GM21723 (cell line): ENCODE measurements around the gene PPIP5K1.
"Not testable (repeated sequence)": the region's sequence is repeated elsewhere in the genome, so short reads cannot be mapped to it uniquely, and the experiment has no call there.

ENCODE experiments used
- ATAC-seq: cut with Tn5 transposase; IDR thresholded peaks from one replicate; pipeline ENCODE4 v1.9.1; 2021; ENCODE audit warnings: mild to moderate bottlenecking, moderate library complexity; ENCODE audit not compliant: unreplicated experiment

Gene PPIP5K1

DNA sequence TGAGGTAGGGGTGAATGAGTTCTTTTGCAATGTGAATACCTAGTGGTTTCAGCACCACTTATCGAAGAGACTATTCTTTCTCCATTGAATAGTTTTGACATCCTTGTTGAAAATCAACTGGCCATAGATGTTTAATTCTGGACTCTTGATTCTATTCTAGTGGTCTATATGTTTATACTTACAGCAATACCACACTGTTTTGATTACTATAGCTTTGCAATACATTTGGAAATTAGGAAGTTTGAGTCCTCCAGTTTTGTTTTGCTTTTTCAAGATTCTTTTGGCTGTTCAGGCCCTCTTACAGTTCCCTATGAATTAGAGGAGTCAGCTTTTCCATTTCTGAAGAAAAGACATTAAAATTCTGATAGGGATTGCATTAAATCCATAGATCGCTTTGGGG, 42.5 kb downstream of the PPIP5K1 start:
- ATAC-seq = no peak

- ATAC-seq = no peak
Measured at GRCh38 chr15:43545426-43545825, 44.6 kb downstream of the PPIP5K1 start.

GRCh38 chr15:43544266-43544665, 45.7 kb downstream of the PPIP5K1 start:
- ATAC-seq = no peak

DNA sequence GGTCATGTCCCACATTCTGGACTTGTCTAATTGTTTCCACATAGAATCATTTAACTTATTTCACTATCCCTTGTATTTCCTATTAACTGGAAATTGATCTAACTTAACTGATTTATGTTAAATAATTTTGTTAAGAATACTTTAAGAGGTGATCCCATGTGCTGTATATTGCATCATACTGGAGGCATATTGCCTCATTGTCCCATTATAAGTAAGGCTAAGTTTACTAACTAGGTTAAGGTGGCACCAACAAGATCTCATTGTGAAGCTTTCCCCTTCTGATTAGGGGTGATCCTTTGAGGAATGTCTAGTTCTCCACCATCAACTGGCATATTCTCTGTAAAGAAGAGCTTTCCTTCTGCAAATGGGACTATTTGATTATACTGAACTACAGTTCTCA, 48.2 kb downstream of the PPIP5K1 start:
- ATAC-seq = no peak

GRCh38 chr15:43538091-43538490, 51.9 kb downstream of the PPIP5K1 start:
- no peak for ATAC-seq

DNA sequence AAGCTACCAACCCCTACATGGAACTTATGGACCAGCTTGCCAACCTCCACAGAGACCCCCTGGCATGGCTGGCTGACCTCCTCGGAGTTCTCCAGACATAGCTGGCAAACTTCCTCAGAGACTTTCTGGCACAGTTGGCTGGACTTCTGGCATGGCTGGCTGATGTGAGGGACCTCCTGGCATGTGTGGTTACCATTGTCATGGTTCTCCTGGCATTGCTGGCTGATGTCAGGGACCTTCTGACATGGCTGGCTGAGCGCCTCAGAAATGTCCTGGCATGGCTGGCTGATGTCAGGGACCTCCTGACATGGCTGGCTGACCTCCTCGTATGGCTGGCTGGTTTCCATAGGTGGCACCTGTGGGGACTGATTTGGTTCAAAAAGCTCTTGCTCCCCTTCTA, 55.1 kb downstream of the PPIP5K1 start:
- no peak for ATAC-seq

GRCh38 chr15:43532826-43533225, 57.2 kb downstream of the PPIP5K1 start:
- not testable (repeated sequence) for ATAC-seq

DNA sequence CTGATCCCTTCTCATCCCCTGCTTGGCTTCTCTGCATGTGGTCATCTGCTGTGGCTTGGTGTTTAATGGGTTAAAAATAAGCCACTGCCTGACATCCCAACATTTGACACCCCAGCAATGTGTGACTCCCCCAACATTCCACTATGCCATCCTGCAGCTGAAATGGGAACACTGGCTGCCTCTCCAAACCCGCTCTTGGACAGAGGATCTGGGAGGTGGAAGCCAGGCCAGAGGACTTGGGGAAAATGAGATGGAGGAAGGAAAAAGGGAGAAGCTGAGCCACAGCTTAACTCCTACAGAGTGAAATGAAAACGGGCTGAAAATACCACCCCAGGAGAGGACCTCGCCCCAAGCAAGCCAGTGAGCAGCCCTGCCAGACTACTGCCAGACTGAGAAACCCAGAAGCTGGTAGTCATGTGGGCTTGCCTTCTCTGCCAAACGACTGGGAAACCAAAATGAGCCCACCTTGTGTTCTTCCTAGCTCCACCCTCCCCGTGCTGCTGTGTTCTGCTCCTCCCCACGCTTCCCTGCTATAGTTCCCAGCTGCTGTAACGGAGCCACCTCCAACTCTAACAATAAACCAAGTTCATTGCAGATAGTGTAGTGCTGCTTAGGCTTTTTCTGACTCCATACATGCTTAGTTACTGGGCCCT, 58.9 kb downstream of the PPIP5K1 start:
- ATAC-seq = no peak

GRCh38 chr15:43529587-43530345, 60.2 kb downstream of the PPIP5K1 start:
- ATAC-seq = no peak

DNA sequence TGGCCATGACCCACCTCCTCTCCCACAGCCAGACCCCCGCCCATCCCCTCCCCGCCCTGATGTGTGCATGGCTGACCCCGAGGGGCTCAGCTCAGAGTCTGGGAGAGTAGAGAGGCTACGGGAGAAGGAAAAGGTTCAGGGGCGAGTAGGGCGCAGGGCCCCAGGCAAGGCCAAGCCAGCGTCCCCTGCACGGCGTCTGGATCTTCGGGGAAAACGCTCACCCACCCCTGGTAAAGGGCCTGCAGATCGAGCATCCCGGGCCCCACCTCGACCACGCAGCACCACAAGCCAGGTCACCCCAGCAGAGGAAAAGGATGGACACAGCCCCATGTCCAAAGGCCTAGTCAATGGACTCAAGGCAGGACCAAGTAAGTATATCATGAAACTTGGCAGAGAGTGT, 60.9 kb downstream of the PPIP5K1 start:
- no peak for ATAC-seq

- ATAC-seq = no peak
Measured at GRCh38 chr15:43528542-43529007, 61.4 kb downstream of the PPIP5K1 start.

- no peak for ATAC-seq
Measured at GRCh38 chr15:43527802-43528541, 62.0 kb downstream of the PPIP5K1 start.

DNA sequence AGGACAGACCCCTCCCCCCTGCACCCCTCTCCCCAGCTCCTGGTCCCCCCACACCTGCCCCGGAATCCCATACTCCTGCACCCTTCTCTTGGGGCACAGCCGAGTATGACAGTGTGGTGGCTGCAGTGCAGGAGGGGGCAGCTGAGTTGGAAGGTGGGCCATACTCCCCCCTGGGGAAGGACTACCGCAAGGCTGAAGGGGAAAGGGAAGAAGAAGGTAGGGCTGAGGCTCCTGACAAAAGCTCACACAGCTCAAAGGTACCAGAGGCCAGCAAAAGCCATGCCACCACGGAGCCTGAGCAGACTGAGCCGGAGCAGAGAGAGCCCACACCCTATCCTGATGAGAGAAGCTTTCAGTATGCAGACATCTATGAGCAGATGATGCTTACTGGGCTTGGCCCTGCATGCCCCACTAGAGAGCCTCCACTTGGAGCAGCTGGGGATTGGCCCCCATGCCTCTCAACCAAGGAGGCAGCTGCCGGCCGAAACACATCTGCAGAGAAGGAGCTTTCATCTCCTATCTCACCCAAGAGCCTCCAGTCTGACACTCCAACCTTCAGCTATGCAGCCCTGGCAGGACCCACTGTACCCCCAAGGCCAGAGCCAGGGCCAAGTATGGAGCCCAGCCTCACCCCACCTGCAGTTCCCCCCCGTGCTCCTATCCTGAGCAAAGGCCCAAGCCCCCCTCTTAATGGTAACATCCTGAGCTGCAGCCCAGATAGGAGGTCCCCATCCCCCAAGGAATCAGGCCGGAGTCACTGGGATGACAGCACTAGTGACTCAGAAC, 62.8 kb downstream of the PPIP5K1 start:
- ATAC-seq = no peak

- no peak for ATAC-seq
Measured at GRCh38 chr15:43526261-43526930, 63.6 kb downstream of the PPIP5K1 start.

DNA sequence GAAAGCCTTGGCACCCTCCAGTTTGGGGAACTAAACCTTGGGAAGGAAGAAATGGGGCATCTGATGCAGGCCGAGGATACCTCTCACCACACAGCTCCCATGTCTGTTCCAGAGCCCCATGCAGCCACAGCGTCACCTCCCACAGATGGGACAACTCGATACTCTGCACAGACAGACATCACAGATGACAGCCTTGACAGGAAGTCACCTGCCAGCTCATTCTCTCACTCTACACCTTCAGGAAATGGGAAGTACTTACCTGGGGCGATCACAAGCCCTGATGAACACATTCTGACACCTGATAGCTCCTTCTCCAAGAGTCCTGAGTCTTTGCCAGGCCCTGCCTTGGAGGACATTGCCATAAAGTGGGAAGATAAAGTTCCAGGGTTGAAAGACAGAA, 64.9 kb downstream of the PPIP5K1 start:
- no peak for ATAC-seq

GRCh38 chr15:43524254-43524845, 65.7 kb downstream of the PPIP5K1 start:
- ATAC-seq = no peak

DNA sequence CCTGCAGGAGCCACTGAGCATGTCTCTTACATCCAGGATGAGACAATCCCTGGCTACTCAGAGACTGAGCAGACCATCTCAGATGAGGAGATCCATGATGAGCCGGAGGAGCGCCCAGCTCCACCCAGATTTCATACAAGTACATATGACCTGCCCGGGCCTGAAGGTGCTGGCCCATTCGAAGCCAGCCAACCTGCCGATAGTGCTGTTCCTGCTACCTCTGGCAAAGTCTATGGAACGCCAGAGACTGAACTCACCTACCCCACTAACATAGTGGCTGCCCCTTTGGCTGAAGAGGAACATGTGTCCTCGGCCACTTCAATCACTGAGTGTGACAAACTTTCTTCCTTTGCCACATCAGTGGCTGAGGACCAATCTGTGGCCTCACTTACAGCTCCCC, 66.4 kb downstream of the PPIP5K1 start:
- ATAC-seq = no peak

- no peak for ATAC-seq
Measured at GRCh38 chr15:43522247-43522646, 67.8 kb downstream of the PPIP5K1 start.

DNA sequence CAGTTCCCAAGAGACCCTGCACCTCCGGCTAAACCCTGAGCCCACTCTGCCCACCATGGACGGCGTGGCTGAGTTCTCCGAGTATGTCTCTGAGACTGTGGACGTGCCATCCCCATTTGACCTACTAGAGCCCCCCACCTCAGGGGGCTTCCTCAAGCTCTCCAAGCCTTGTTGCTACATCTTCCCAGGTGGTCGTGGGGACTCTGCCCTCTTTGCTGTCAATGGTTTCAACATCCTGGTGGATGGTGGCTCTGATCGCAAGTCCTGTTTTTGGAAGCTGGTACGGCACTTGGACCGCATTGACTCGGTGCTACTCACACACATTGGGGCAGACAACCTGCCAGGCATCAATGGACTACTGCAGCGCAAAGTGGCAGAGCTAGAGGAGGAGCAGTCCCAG, 68.6 kb downstream of the PPIP5K1 start:
- ATAC-seq = no peak

DNA sequence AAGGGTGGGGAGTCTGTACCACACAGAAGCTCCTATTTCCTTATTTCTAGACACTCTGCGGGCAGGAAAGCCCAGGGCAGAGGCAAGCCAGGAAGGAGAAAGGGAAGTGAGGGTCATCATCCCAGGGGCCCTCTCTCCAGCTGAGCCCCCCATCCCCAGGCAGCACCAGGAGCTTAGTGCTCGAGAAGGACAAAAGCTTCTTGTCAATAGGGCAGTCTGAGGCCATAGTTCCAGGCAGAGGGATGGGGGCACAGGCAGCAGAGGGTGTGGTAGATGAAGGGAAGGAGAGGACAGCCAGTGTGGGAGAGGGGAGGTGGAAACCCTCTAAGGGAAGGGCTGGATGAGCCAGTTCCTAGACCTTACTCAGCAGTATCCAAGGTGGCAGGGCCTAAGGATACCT, 69.9 kb downstream of the PPIP5K1 start:
- no peak for ATAC-seq
